Brain microvascular endothelial cell (primary cell): ENCODE results near the gene MSI2.

Experiments
- DNase-seq: peaks from one replicate; pipeline ENCODE4 v3.0.0-alpha.2; 2020
- H3K27ac ChIP-seq: fragments of 250-450 bp; sonication (Bioruptor Pico); 2 replicates; pipeline ENCODE4 v1.5.1; 2020; ENCODE audit warnings: mild to moderate bottlenecking, moderate library complexity
- H3K27me3 ChIP-seq: fragments of 250-450 bp; sonication (Bioruptor Pico); replicated peaks from 2 replicates; pipeline ENCODE4 v1.5.1; 2020; ENCODE audit warnings: mild to moderate bottlenecking
- H3K36me3 ChIP-seq: fragments of 250-450 bp; sonication (Bioruptor Pico); replicated peaks from 2 replicates; pipeline ENCODE4 v1.5.1; 2020; ENCODE audit warnings: mild to moderate bottlenecking
- H3K4me3 ChIP-seq: 2 replicates; pipeline ENCODE4 v1.5.1; 2011; ENCODE audit warnings: low read depth, mild to moderate bottlenecking, control low read depth, low read length, moderate library complexity
- CTCF ChIP-seq: IDR thresholded peaks from 2 replicates; pipeline ENCODE4 v1.5.1; 2011; ENCODE audit warnings: low read depth, mild to moderate bottlenecking, moderate library complexity, low read length, control low read depth, inconsistent platforms; ENCODE audit errors: missing control alignments
- in situ Hi-C: cut with HindIII; loops from 2 replicates; pipeline ENCODE4 v1.10.0; 2017; ENCODE audit warnings: low sequenced_read_pairs, low pct_ligation_motif_present

The MSI2 gene

DNA sequence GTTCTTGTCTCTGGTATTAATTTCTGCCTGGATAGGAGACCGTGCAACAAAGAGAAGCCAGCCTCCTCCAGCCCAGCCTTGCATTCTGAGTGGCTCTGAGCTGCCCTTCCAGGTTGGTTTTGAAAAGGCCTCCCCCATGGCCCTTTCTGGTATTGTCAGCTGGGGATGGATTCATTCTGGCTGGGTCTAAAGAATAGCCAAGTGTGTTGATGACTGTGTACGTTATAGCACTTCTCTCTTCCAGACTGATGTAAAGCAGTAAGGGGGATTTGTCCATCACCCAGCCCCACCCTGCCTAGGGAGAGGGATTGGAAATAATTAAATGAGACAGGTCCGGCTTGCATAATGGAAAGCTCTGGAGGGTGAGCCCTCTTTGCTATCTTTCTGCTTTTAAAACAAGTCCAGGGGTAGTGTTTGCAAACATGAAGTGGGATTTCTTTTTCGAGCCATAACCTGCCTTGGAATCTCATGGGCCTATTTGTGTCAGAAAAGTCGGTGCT, 146.4 kb downstream of the MSI2 start:
- Histone ChIP-seq H3K36me3 (no peaks in the 10 kb centered on the region), H3K27ac (no peak overlapping the region), H3K4me3 (no peak overlapping the region), H3K27me3 (no peaks in the 10 kb centered on the region)
- in situ Hi-C loops = no loop called here
- DNase-seq = no peak
- TF ChIP-seq CTCF = no peak

DNA sequence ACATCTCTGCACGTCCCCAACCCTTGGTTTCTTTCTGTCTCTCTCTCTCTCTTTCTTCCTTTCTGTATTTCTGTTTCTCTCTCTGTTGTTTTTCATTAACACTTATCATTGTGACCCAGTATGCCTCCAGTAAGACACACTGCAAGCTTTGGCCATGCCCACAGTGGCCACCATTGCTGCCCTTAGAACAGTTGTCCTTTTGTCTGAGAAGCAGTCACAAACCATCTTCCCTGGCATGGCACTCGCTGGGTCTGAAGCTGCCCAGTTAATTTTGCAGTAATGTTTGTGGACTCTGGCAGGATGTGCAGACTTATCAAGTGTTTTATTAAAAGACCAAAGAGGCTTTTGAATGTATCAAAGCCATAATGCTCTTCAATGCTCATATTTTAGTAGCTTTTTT, 146.9 kb downstream of the MSI2 start:
- H3K4me3 ChIP-seq = no peak overlapping the region
- no peaks in the 10 kb centered on the region for H3K36me3 ChIP-seq
- no peaks in the 10 kb centered on the region for H3K27me3 ChIP-seq
- no peak overlapping the region for H3K27ac ChIP-seq
- DNase-seq = no peak
- in situ Hi-C loops = no loop called here
- no peak for TF ChIP-seq CTCF

- H3K27ac ChIP-seq = no peak overlapping the region
- no peak for TF ChIP-seq CTCF
- in situ Hi-C loops = no loop called here
- H3K36me3 ChIP-seq = no peaks in the 10 kb centered on the region
- H3K27me3 ChIP-seq = no peaks in the 10 kb centered on the region
- no peak overlapping the region for H3K4me3 ChIP-seq
- no peak for DNase-seq
Observed at GRCh38 chr17:57404073-57404472, 147.8 kb downstream of the MSI2 start.

GRCh38 chr17:57404795-57405490, 148.6 kb downstream of the MSI2 start:
- H3K36me3 ChIP-seq = no peaks in the 10 kb centered on the region
- TF ChIP-seq CTCF = no peak
- in situ Hi-C loops = no loop called here
- H3K4me3 ChIP-seq = no peak overlapping the region
- DNase-seq = no peak
- no peaks in the 10 kb centered on the region for H3K27me3 ChIP-seq
- no peak overlapping the region for H3K27ac ChIP-seq

DNA sequence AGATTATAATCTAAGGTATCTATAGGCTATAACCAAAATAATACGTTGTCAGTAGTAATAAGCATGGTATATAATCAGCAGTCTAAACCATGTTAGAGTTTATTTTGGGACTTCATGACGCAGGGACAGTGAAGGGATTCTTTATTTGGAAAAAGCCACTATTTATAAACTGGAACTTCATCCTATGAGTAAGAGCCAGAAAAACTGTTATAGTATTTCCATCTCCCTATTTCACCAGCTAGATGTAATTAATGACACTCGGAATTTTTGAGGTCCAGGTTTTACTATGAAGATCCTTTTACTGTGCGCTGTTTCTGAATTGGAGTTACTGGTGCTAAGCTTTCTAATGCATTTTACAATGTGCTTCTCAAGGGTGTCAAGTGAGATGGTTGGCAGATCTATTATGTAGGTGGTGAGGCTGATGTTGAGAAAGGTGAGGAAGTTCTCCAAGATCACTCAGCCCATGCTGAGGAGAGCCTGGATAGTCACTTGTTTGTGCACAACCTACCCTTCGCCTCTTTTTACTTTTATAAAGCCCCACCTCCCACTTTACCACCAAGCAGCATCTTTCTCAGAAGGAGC, 149.3 kb downstream of the MSI2 start:
- DNase-seq = no peak
- in situ Hi-C loops = no loop called here
- H3K36me3 ChIP-seq = no peaks in the 10 kb centered on the region
- H3K27me3 ChIP-seq = no peaks in the 10 kb centered on the region
- no peak overlapping the region for H3K4me3 ChIP-seq
- no peak for TF ChIP-seq CTCF
- no peak overlapping the region for H3K27ac ChIP-seq
